Heart left ventricle (tissue), 16 donors: ENCODE measurements around the gene CYP21A2. TPM values are rescaled to one million over a fixed set of nuclear protein-coding genes. Genes with fewer than 3 reads are reported as not detected.
"Not testable (repeated sequence)": the region's sequence is repeated elsewhere in the genome, so short reads cannot be mapped to it uniquely, and the experiment has no call there.

Experiments used
- ATAC-seq, 4 donors: fragments of 200-7000 bp; cut with Tn5 transposase; one replicate each; pipeline ENCODE4 v1.9.1; 2020 to 2022; ENCODE audit warnings: moderate library complexity in 4 of 4, mild to moderate bottlenecking in 3 of 4, moderate number of reproducible peaks in 1 of 4
- DNase-seq, 5 donors: peaks; one replicate each; pipeline ENCODE4 v3.0.0-alpha.2; 2020
- H3K27ac ChIP-seq, 12 donors: fragments of 200-600 bp; sonication (generic) in 4 of 12; one replicate each; pipeline versions ENCODE4 v1.5.0 to v1.8.0; 2016 to 2022; ENCODE audit warnings: mild to moderate bottlenecking in 2 of 12
- H3K27me3 ChIP-seq, 9 donors: fragments of 200-600 bp; sonication (generic) in 2 of 9; one replicate each; pipeline versions ENCODE4 v1.5.1 to v1.8.0; 2016 to 2022; ENCODE audit warnings: mild to moderate bottlenecking in 3 of 9
- H3K36me3 ChIP-seq, 9 donors: fragments of 200-600 bp; sonication (generic) in 2 of 9; one replicate each; pipeline versions ENCODE4 v1.5.0 to v1.8.0; 2018 to 2022; ENCODE audit warnings: mild to moderate bottlenecking in 2 of 9
- H3K4me1 ChIP-seq, 12 donors: fragments of 200-600 bp; sonication (generic) in 4 of 12; one replicate each; pipeline versions ENCODE4 v1.5.0 to v1.8.0; 2016 to 2022; ENCODE audit warnings: mild to moderate bottlenecking in 3 of 12
- H3K4me3 ChIP-seq, 12 donors: fragments of 200-600 bp; sonication (generic) in 4 of 12; one replicate each; pipeline versions ENCODE4 v1.5.0 to v1.8.0; 2017 to 2022; ENCODE audit warnings: mild to moderate bottlenecking in 9 of 12, moderate library complexity in 4 of 12
- H3K9me3 ChIP-seq, 12 donors: fragments of 200-600 bp; sonication (generic) in 4 of 12; one replicate each; pipeline versions ENCODE4 v1.5.0 to v1.8.0; 2016 to 2022; ENCODE audit warnings: mild to moderate bottlenecking in 1 of 12
- POLR2A ChIP-seq, 2 donors: fragments of 450-650 bp; IDR thresholded peaks; one replicate each; pipeline ENCODE4 v1.6.1; 2017; ENCODE audit warnings: antibody characterized with exemption in 2 of 2, mild to moderate bottlenecking in 2 of 2, moderate library complexity in 2 of 2
- WGBS, 4 donors: extraction: QIAGEN DNeasy Blood & Tissue Kit in 2 of 4; methylation state at CpG; one replicate each; pipeline versions ENCODE4 v1.1.5 to v1.1.7; 2013 to 2018; 5-methylcytosine and 5-hydroxymethylcytosine counted together
- intact Hi-C, 10 donors: fragments of 100-400 bp; cut with DNase I; formaldehyde crosslinking; loops; one replicate each; pipeline versions ENCODE4 v1.11.1 to v1.14.2; 2022
- polyA plus RNA-seq, 2 donors: library from polyadenylated mRNA; stranded (reverse); fragments of 200-250 nt; gene quantifications; one replicate each; pipeline ENCODE4 v1.2.3, GENCODE V29; 2013
- total RNA-seq, 9 donors: library from RNA; depleted of rRNA in 2 of 9; stranded (reverse); fragments of >200 nt in 2 of 9; fragmentation: NEBNext Ultra II Directional in 3 of 9; extraction: Animal tissue kit (Norgen Biotek cat#: 25700) in 3 of 9; gene quantifications; one replicate each; pipeline versions ENCODE4 v1.1.0 to v1.2.4, GENCODE V29; 2016 to 2023
- TF ChIP-seq, protein P1 (sequence below), 12 donors: fragments of 200-600 bp; sonication (generic) in 4 of 12; IDR thresholded peaks; one replicate each; pipeline versions ENCODE4 v1.5.0 to v1.8.0; 2018 to 2022; ENCODE audit warnings: antibody characterized with exemption in 12 of 12, mild to moderate bottlenecking in 5 of 12
- donor health status: ischemic (EF 13 %, LVEDD 7.1; RV severe dilation, severe dysfunction).
- donor health status: healthy with polysubstance abuse.
- donor health status: DM: no; HTN: yes; CAD: no.
- donor health status: DM: no; HTN: no; CAD: no.
- donor health status: ischemic (EF 25% LVEDD 6.9; RV normal size, moderate dysfunction).
- donor health status: ischemic (EF 25% LVEDD 5.7; RV mildly dilated, moderate dysfunction).
- donor health status: healthy.
- donor health status: DM: yes; HTN: yes; CAD: no.
- donor health status: ischemic (EF 35%, LVEDD 5.7; RV mildly dilated, moderate dysfunction).
- donor health status: nonischemic (EF 11% LVEDD 7.7; RV severe dilation, severe dysfunction).
- donor health status: DM: yes; HTN: yes; CAD: no.
- donor health status: PGD.
- donor health status: ischemic (EF 29% LVEDD 5.4; RV normal size, mild dysfunction).
- donor health status: nonischemic (EF 23%, LVEDD 6.1; RV moderate dilation, normal function).

Gene CYP21A2
- total and polyA plus RNA-seq, 11 donors: 0.11 to 3.0 (median 0.69) TPM; not detected in 2

DNA sequence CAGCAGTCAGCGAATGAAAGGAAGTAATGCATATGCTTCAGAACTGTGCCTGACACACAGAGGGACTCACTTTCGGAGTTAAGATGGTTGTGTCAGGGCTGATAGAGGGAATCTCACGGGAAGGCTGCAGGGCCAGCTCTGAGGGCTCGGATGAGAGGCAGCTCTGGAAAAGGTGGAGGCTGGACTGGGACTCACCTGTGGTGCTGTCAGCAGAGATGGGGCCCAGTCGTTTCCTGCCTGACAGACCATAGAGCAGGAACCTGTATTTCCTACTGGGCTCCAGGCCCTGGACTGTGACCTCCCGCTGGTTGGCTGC lies 9.3 kb downstream of the CYP21A2 start:
- TF ChIP-seq, protein P1, sequence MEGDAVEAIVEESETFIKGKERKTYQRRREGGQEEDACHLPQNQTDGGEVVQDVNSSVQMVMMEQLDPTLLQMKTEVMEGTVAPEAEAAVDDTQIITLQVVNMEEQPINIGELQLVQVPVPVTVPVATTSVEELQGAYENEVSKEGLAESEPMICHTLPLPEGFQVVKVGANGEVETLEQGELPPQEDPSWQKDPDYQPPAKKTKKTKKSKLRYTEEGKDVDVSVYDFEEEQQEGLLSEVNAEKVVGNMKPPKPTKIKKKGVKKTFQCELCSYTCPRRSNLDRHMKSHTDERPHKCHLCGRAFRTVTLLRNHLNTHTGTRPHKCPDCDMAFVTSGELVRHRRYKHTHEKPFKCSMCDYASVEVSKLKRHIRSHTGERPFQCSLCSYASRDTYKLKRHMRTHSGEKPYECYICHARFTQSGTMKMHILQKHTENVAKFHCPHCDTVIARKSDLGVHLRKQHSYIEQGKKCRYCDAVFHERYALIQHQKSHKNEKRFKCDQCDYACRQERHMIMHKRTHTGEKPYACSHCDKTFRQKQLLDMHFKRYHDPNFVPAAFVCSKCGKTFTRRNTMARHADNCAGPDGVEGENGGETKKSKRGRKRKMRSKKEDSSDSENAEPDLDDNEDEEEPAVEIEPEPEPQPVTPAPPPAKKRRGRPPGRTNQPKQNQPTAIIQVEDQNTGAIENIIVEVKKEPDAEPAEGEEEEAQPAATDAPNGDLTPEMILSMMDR (IDR thresholded peaks at IDR 0.05): no peak
- TF ChIP-seq POLR2A (IDR thresholded peaks at IDR 0.05): no peak
- H3K36me3 ChIP-seq: peaks cover 0 to 57% (median 11%) of the 10 kb centered on the region in 9 donors
- intact Hi-C loops: loop anchor here in 2 of 10 donors (2.0 to 10.0 kb wide), 3 partner anchors 65 to 107 kb away; partner anchors contain the start of genes PPT2 (in 1 of the 2) and PRRT1 (in 1 of the 2)
- H3K27ac ChIP-seq: peak overlapping the region in 11 of 12 donors; percentile 3 to 88 (median 74)
- DNase-seq (no peak), ATAC-seq (no peak)
- H3K4me1 ChIP-seq: peaks cover 0 to 34% (median 24%) of the 10 kb centered on the region in 12 donors
- no peaks in the 10 kb centered on the region for H3K27me3 ChIP-seq
- 67 to 79% (median 77%) methylated on average over 6 of the region's 6 CpGs for WGBS, 4 donors
- H3K4me3 ChIP-seq: no peak overlapping the region
- no peaks in the 10 kb centered on the region for H3K9me3 ChIP-seq

GRCh38 chr6:32047855-32048766 lies 9.9 kb downstream of the CYP21A2 start:
- peak overlapping the region in 1 of 12 donors; percentile 5 for H3K4me3 ChIP-seq
- DNase-seq (peak; percentile 64 to 85 (median 75)), ATAC-seq (peak; percentile 23 to 63 (median 55))
- H3K4me1 ChIP-seq: peaks cover 0 to 34% (median 24%) of the 10 kb centered on the region in 12 donors
- H3K27ac ChIP-seq: peak overlapping the region in 11 of 12 donors; percentile 3 to 88 (median 74)
- no peaks in the 10 kb centered on the region for H3K27me3 ChIP-seq
- intact Hi-C loops: loop anchor here in 2 of 10 donors (2.0 to 10.0 kb wide), 3 partner anchors 65 to 107 kb away; partner anchors contain the start of genes PPT2 (in 1 of the 2) and PRRT1 (in 1 of the 2)
- H3K9me3 ChIP-seq: no peaks in the 10 kb centered on the region
- WGBS, 4 donors: 44 to 54% (median 52%) methylated on average over 33 to 42 of the region's 42 CpGs
- peaks cover 0 to 63% (median 17%) of the 10 kb centered on the region in 9 donors for H3K36me3 ChIP-seq
- no peak for TF ChIP-seq POLR2A (IDR thresholded peaks at IDR 0.05)
- TF ChIP-seq, protein P1 (IDR thresholded peaks at IDR 0.05): peak; percentile 76 to 93 (median 80)

DNA sequence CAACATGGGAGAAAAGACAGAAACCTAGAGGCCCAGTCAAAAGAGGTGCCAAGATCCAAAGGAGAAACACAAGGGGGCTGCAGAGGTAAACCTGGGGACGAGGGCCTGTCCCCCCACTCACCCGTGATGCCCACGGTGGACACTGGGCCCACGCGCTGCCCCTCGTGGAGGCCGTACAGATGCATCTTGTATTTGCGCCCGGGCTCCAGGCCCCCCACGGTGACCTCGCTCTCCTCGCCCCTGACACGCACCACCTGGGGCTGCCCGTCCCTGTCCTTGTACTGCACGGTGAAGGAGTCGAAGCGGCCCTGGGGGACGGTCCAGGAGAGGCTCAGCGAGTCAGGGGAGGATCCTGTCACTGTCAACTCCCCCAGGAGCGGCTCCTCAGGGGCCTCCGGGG lies 10.9 kb downstream of the CYP21A2 start:
- H3K27ac ChIP-seq: peak overlapping the region in 1 of 12 donors; percentile 30
- H3K36me3 ChIP-seq: peaks cover 0 to 70% (median 22%) of the 10 kb centered on the region in 9 donors
- DNase-seq: peak in 2 of 5 donors; percentile 10 to 16
- intact Hi-C loops: loop anchor here in 2 of 10 donors (10.0 kb wide), 2 partner anchors 66 to 106 kb away; partner anchors contain the start of genes PPT2 (in 1 of the 2) and PRRT1 (in 1 of the 2)
- H3K9me3 ChIP-seq, H3K27me3 ChIP-seq, ATAC-seq, H3K4me3 ChIP-seq: not testable (repeated sequence)
- 92 to 94% (median 92%) methylated on average over 14 to 21 of the region's 21 CpGs for WGBS, 4 donors
- H3K4me1 ChIP-seq: peaks cover 0 to 34% (median 24%) of the 10 kb centered on the region in 12 donors

DNA sequence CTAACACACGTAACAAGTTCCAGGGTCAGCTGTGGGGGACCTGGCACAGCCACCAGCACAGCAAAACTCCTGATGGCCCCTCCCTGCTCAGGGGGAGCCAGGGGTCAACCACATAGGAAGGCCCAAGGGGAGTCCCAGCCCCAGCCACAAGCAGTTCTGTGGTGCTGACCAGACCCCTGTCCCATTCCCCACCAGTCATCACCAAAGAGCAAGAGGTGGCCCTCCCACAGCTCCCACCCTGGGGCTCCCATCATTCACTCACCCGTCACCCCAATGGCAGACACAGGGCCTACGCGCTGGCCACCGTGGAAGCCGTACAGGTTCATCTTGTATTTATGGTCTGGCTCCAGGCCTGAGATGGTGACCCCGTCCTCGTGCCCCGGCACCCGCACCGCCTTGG lies 11.5 kb downstream of the CYP21A2 start:
- intact Hi-C loops: loop anchor here in 2 of 10 donors (10.0 kb wide), 2 partner anchors 65 to 105 kb away; partner anchors contain the start of genes PPT2 (in 1 of the 2) and PRRT1 (in 1 of the 2)
- peaks cover 0 to 75% (median 26%) of the 10 kb centered on the region in 9 donors for H3K36me3 ChIP-seq
- H3K27me3 ChIP-seq, H3K4me3 ChIP-seq, ATAC-seq, H3K9me3 ChIP-seq: not testable (repeated sequence)
- peaks cover 0 to 34% (median 24%) of the 10 kb centered on the region in 12 donors for H3K4me1 ChIP-seq
- peak in 2 of 5 donors; percentile 18 to 21 for DNase-seq
- H3K27ac ChIP-seq: peak overlapping the region in 1 of 12 donors; percentile 30
- 79 to 97% (median 86%) methylated on average over 5 to 11 of the region's 11 CpGs for WGBS, 4 donors

GRCh38 chr6:32050562-32050961 lies 12.3 kb downstream of the CYP21A2 start:
- DNase-seq (peak in 2 of 5 donors; percentile 9 to 19), ATAC-seq (no peak)
- Histone ChIP-seq H3K27ac (peak overlapping the region in 1 of 12 donors; percentile 17), H3K27me3 (no peaks in the 10 kb centered on the region), H3K36me3 (peaks cover 0 to 84% (median 34%) of the 10 kb centered on the region in 9 donors), H3K4me3 (no peak overlapping the region), H3K9me3 (no peaks in the 10 kb centered on the region), H3K4me1 (peaks cover 0 to 34% (median 24%) of the 10 kb centered on the region in 12 donors)
- TF ChIP-seq, protein P1 (IDR thresholded peaks at IDR 0.05): no peak
- no peak for TF ChIP-seq POLR2A (IDR thresholded peaks at IDR 0.05)
- intact Hi-C loops: no loop called here
- WGBS, 4 donors: 74 to 81% (median 75%) methylated on average over 5 of the region's 5 CpGs

GRCh38 chr6:32052626-32053025 lies 14.4 kb downstream of the CYP21A2 start:
- WGBS, 4 donors: 80 to 85% (median 81%) methylated on average over 20 of the region's 20 CpGs
- H3K36me3 ChIP-seq: peaks cover 0 to 82% (median 41%) of the 10 kb centered on the region in 9 donors
- H3K27ac ChIP-seq, intact Hi-C loops, H3K4me3 ChIP-seq, ATAC-seq, H3K9me3 ChIP-seq, H3K27me3 ChIP-seq: not testable (repeated sequence)
- peak in 1 of 5 donors; percentile 20 for DNase-seq
- H3K4me1 ChIP-seq: peaks cover 0 to 16% (median 9%) of the 10 kb centered on the region in 12 donors

- WGBS, 4 donors: 90 to 95% (median 94%) methylated on average over 13 of the region's 13 CpGs
- H3K4me1 ChIP-seq, H3K27ac ChIP-seq, H3K4me3 ChIP-seq, ATAC-seq, intact Hi-C loops, H3K27me3 ChIP-seq, H3K9me3 ChIP-seq: not testable (repeated sequence)
- peaks cover 0 to 82% (median 48%) of the 10 kb centered on the region in 9 donors for H3K36me3 ChIP-seq
- DNase-seq: peak in 2 of 5 donors; percentile 22
Observed at GRCh38 chr6:32053314-32053713, 15.1 kb downstream of the CYP21A2 start.
